Measurements from ENCODE around the gene ALDOB. TPM values are rescaled to one million over a fixed set of nuclear protein-coding genes. Genes with fewer than 3 reads are reported as not detected.

Gene ALDOB
- total and polyA plus RNA-seq, 2 donors (not counting 3 experiments of a cell fraction or from before 2014, with no cell fraction given) = not detected

- dilution Hi-C loops (cut with MboI; ENCODE audit: extremely low pct_ligation_motif_present, low sequenced_read_pairs) = no loop called here
- Histone ChIP-seq H3K4me3 (replicated peaks in 1 of 3; ENCODE audit: insufficient read depth in 1 of 3, low read depth in 1 of 3, low read length in 3 of 3) (no peak overlapping the region), H3K4me1 (ENCODE audit: control insufficient read depth, extremely low read depth, insufficient read depth, low read length) (no peaks in the 10 kb centered on the region), H3K9ac (replicated peaks; ENCODE audit: extremely low read depth, insufficient read depth, low read length) (no peak overlapping the region), H2AFZ (ENCODE audit: low read depth, low read length) (no peak overlapping the region), H3K4me2 (ENCODE audit: insufficient read depth, low read length) (no peak overlapping the region), H3K36me3 (ENCODE audit: control insufficient read depth in 2 of 2, extremely low read depth in 1 of 2, insufficient read depth in 2 of 2, low read length in 2 of 2) (peaks cover 23 to 36% of the 10 kb centered on the region in 2 experiments), H4K20me1 (replicated peaks; ENCODE audit: control insufficient read depth, extremely low read depth, insufficient read depth, low read length) (no peaks in the 10 kb centered on the region), H3K9me1 (replicated peaks; ENCODE audit: control insufficient read depth, extremely low read depth, insufficient read depth, low read length) (no peaks in the 10 kb centered on the region), H3K27me3 (ENCODE audit: control insufficient read depth in 2 of 2, insufficient read depth in 2 of 2, low read length in 2 of 2) (no peaks in the 10 kb centered on the region), H3K79me2 (ENCODE audit: control insufficient read depth, insufficient read depth, low read length) (peaks cover 2% of the 10 kb centered on the region), H3K27ac (ENCODE audit: insufficient read depth, low read depth, low read length) (no peak overlapping the region), H3K9me3 (replicated peaks; ENCODE audit: control insufficient read depth, insufficient read depth, low read length) (peaks cover 30% of the 10 kb centered on the region)
- FAIRE-seq (no peak), DNase-seq (ENCODE audit: low read depth, low spot score) (no peak)
- BruUV-seq (replicated peaks) = no TSS peak
- TF ChIP-seq GATA2 (IDR thresholded peaks at IDR 0.05; ENCODE audit: insufficient read depth, insufficient read length, low read depth, low read length) (no peak), MYC (IDR thresholded peaks at IDR 0.05; ENCODE audit: low read depth, low read length) (no peak), FOS (IDR thresholded peaks at IDR 0.05; ENCODE audit: borderline replicate concordance, insufficient read depth, low read length) (no peak), MAX (IDR thresholded peaks at IDR 0.05; ENCODE audit: insufficient read depth, insufficient read length) (no peak), EZH2 (IDR thresholded peaks at IDR 0.05; ENCODE audit: borderline replicate concordance, low read depth, low read length, severe bottlenecking) (no peak), POLR2AphosphoS5 (IDR thresholded peaks at IDR 0.05; ENCODE audit: insufficient read depth, low read depth, low read length) (no peak), JUN (IDR thresholded peaks at IDR 0.05; ENCODE audit: borderline replicate concordance, insufficient read depth, insufficient read length, low read depth) (no peak), CTCF (IDR thresholded peaks at IDR 0.05; ENCODE audit: extremely low read depth in 1 of 2, insufficient read depth in 1 of 2, low read depth in 1 of 2, low read length in 2 of 2) (no peak), POLR2A (IDR thresholded peaks at IDR 0.05; ENCODE audit: low read depth, low read length) (no peak)
- CTCF ChIA-PET = no interaction called here
- intact Hi-C loops (cut with micrococcal nuclease) = no loop called here
- POLR2A ChIA-PET = interaction anchor here (1.4 kb wide), 1 partner anchor 9 kb away, joined by 3 read pairs; no protein-coding TSS in a partner anchor
Observed at GRCh38 chr9:101408374-101409078, 27.0 kb downstream of the ALDOB start.
